ENCODE measurements around the gene ISG20. TPM values are rescaled to one million over a fixed set of nuclear protein-coding genes. Genes with fewer than 3 reads are reported as not detected.

ISG20 gene
- total and polyA plus RNA-seq, 2 experiments from 2014 or later: 13.3 to 15.8 TPM

DNA sequence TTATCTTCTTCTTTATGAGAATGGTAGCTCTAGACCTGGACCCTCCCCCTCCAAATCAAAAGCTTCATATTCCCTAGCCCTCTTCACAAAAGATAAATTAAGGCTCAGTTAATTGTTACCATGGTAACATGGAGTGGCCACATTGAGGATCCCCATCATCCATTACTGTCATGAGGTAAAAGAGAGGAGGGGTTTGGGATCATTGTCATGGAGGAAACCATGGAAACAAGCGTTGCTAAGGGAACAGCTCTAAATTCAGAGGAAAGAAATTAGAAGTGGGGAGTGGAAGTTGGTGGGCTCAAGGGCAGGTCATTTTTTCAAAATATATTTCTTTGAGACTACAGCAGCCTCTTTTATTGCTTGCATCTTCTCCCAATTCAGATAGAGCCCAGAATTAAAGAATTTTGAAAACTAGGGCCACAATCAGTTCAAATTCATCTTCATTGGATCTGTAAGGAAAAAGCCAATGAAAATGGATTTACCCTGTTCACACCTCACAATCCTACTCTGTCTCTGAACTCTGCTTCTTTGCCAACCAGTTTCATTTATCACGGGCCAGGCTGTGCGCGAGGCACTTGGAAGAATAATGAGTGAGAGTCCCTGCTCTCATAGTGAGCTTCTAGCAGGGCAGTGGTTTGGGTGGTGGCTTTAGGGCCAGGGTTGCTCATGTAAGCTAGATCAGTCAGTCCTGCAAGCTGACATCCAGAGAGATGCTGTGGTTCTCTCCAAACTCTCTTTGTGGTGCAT is 29.3 kb upstream of the ISG20 start:
- H4K20me1 ChIP-seq (ENCODE audit: insufficient read depth, poor library complexity, severe bottlenecking): no peaks in the 10 kb centered on the region
- H3K27ac ChIP-seq: no peak overlapping the region
- no peak for TF ChIP-seq EZH2phosphoT487 (IDR thresholded peaks at IDR 0.05; ENCODE audit: low read depth, severe bottlenecking, unreplicated experiment)
- no peak for TF ChIP-seq EZH2 (IDR thresholded peaks at IDR 0.05; ENCODE audit: borderline replicate concordance)
- TF ChIP-seq, protein P1, sequence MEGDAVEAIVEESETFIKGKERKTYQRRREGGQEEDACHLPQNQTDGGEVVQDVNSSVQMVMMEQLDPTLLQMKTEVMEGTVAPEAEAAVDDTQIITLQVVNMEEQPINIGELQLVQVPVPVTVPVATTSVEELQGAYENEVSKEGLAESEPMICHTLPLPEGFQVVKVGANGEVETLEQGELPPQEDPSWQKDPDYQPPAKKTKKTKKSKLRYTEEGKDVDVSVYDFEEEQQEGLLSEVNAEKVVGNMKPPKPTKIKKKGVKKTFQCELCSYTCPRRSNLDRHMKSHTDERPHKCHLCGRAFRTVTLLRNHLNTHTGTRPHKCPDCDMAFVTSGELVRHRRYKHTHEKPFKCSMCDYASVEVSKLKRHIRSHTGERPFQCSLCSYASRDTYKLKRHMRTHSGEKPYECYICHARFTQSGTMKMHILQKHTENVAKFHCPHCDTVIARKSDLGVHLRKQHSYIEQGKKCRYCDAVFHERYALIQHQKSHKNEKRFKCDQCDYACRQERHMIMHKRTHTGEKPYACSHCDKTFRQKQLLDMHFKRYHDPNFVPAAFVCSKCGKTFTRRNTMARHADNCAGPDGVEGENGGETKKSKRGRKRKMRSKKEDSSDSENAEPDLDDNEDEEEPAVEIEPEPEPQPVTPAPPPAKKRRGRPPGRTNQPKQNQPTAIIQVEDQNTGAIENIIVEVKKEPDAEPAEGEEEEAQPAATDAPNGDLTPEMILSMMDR (IDR thresholded peaks at IDR 0.05; ENCODE audit: poor library complexity): no peak
- peaks cover 3% of the 10 kb centered on the region for H3K4me1 ChIP-seq (ENCODE audit: insufficient read depth)
- peaks cover 56% of the 10 kb centered on the region for H3K27me3 ChIP-seq
- H3K4me3 ChIP-seq: no peak overlapping the region
- no peak overlapping the region for H3K4me2 ChIP-seq
- DNase-seq (ENCODE audit: low spot score): no peak
- no peak overlapping the region for H2AFZ ChIP-seq
- H3K9me2 ChIP-seq (replicated peaks; ENCODE audit: insufficient read depth): no peaks in the 10 kb centered on the region
- WGBS (ENCODE audit: low lambda C conversion rate, missing lambda C conversion rate): 87% methylated on average over 4 of the region's 4 CpGs
- H3K36me3 ChIP-seq (replicated peaks; ENCODE audit: insufficient read depth, low read depth): no peaks in the 10 kb centered on the region
- H3K79me2 ChIP-seq: no peaks in the 10 kb centered on the region
- H3K9me3 ChIP-seq (ENCODE audit: low read depth): no peaks in the 10 kb centered on the region

DNA sequence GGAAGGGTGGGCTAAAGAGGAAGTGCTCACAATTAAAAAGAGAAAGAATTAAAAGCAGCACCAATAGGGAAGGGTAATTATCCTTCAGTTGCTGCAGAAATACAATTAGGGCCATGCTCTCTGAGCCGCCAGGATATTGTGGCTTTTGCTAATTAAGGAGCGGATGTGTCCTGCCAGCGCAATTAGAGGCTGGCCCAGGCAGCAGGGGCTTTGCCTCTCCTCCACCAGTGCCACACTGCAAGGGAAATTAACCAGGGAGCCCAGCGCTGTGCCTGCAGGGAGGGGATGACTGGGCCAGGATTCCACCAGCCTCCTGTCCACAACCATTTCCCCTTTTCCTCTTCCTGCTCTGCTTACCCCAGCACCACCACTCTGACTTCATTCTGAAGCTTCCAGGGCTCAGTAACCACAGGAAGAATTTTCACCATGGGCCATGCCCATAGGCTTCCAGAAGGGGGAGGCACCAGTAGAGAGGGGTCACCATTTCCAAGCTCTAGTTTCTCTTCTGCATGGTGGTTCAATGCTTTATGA is 28.1 kb upstream of the ISG20 start:
- 54% methylated on average over 4 of the region's 4 CpGs for WGBS (ENCODE audit: low lambda C conversion rate, missing lambda C conversion rate)
- Histone ChIP-seq H3K79me2 (no peaks in the 10 kb centered on the region), H3K4me1 (ENCODE audit: insufficient read depth) (peaks cover 4% of the 10 kb centered on the region)

DNA sequence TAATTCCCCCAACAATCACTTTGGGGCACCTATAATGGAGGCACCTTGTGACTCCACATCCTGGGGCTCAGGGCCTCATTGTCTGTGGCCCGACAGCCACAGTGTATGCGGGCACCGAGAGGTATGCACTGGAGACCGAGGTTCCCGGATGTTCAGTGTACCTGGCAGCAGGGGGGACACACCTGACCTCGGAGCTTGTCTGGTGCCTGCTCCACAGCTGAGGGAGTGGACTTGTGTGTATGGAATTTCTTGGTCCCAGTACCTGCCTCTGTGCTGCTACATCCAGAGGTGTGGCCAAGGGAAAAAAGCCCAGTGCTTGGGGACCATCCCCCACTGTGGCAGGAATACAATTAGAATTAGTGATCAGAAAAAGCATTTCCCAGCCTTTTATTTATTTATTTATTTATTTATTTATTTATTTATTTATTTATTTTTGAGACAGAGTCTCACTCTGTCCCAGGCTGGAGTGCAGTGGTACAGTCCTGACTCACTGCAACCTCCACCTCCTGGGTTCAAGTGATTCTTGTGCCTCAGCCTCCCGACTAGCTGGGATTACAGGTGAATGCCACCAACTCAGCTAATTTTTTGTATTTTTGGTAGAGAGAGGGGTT is 26.5 kb upstream of the ISG20 start:
- no peaks in the 10 kb centered on the region for H3K9me3 ChIP-seq (ENCODE audit: low read depth)
- H4K20me1 ChIP-seq (ENCODE audit: insufficient read depth, poor library complexity, severe bottlenecking): no peaks in the 10 kb centered on the region
- H3K4me3 ChIP-seq: no peak overlapping the region
- no peak for DNase-seq (ENCODE audit: low spot score)
- peaks cover 29% of the 10 kb centered on the region for H3K27me3 ChIP-seq
- WGBS (ENCODE audit: low lambda C conversion rate, missing lambda C conversion rate): 72% methylated on average over 7 of the region's 7 CpGs
- peaks cover 6% of the 10 kb centered on the region for H3K4me1 ChIP-seq (ENCODE audit: insufficient read depth)
- no peaks in the 10 kb centered on the region for H3K9me2 ChIP-seq (replicated peaks; ENCODE audit: insufficient read depth)
- no peaks in the 10 kb centered on the region for H3K79me2 ChIP-seq
- no peak overlapping the region for H3K4me2 ChIP-seq
- TF ChIP-seq EZH2phosphoT487 (IDR thresholded peaks at IDR 0.05; ENCODE audit: low read depth, severe bottlenecking, unreplicated experiment) (no peak), EZH2 (IDR thresholded peaks at IDR 0.05; ENCODE audit: borderline replicate concordance) (no peak)
- TF ChIP-seq, protein P1 (IDR thresholded peaks at IDR 0.05; ENCODE audit: poor library complexity): no peak
- H2AFZ ChIP-seq: no peak overlapping the region
- no peaks in the 10 kb centered on the region for H3K36me3 ChIP-seq (replicated peaks; ENCODE audit: insufficient read depth, low read depth)
- H3K27ac ChIP-seq: no peak overlapping the region

More for the DNA sequence above, 28.1 kb upstream of the ISG20 start:
- no peak overlapping the region for H2AFZ ChIP-seq
- no peaks in the 10 kb centered on the region for H3K36me3 ChIP-seq (replicated peaks; ENCODE audit: insufficient read depth, low read depth)
- peaks cover 44% of the 10 kb centered on the region for H3K27me3 ChIP-seq
- no peaks in the 10 kb centered on the region for H4K20me1 ChIP-seq (ENCODE audit: insufficient read depth, poor library complexity, severe bottlenecking)
- H3K4me3 ChIP-seq: no peak overlapping the region
- DNase-seq (ENCODE audit: low spot score): no peak
- no peak overlapping the region for H3K27ac ChIP-seq
- H3K9me2 ChIP-seq (replicated peaks; ENCODE audit: insufficient read depth): no peaks in the 10 kb centered on the region
- H3K9me3 ChIP-seq (ENCODE audit: low read depth): no peaks in the 10 kb centered on the region
- TF ChIP-seq EZH2phosphoT487 (IDR thresholded peaks at IDR 0.05; ENCODE audit: low read depth, severe bottlenecking, unreplicated experiment) (no peak), EZH2 (IDR thresholded peaks at IDR 0.05; ENCODE audit: borderline replicate concordance) (no peak)
- TF ChIP-seq, protein P1 (IDR thresholded peaks at IDR 0.05; ENCODE audit: poor library complexity): no peak
- no peak overlapping the region for H3K4me2 ChIP-seq

All from hepatocyte (in vitro differentiated cells).